GM23338 (cell line): ENCODE measurements around the gene PNP. TPM values are rescaled to one million over a fixed set of nuclear protein-coding genes. Genes with fewer than 3 reads are reported as not detected.
"Not testable (repeated sequence)": the region's sequence is repeated elsewhere in the genome, so short reads cannot be mapped to it uniquely, and the experiment has no call there.

ENCODE experiments used
- ATAC-seq: fragments of 200-7000 bp; cut with Tn5 transposase; 3 replicates; pipeline ENCODE4 v1.9.1; 2020
- DNase-seq: peaks from one replicate; pipeline ENCODE4 v3.0.0-alpha.2; 2015; ENCODE audit warnings: low spot score
- H2AFZ ChIP-seq: fragments of 200-600 bp; sonication (generic); 2 replicates; pipeline ENCODE4 v1.8.0; 2016; ENCODE audit warnings: antibody characterized with exemption, mild to moderate bottlenecking, moderate library complexity
- H3F3A ChIP-seq: fragments of 200-600 bp; sonication (generic); replicated peaks from 2 replicates; pipeline ENCODE4 v1.8.0; 2017; ENCODE audit warnings: antibody characterized with exemption, mixed run types, low read depth
- H3K27ac ChIP-seq: fragments of 200-600 bp; sonication (generic); 2 replicates; pipeline ENCODE4 v1.6.1; 2016; ENCODE audit warnings: low read depth
- H3K27me3 ChIP-seq: fragments of 200-600 bp; sonication (generic); 2 replicates; pipeline ENCODE4 v1.8.0; 2016; ENCODE audit warnings: mild to moderate bottlenecking, mixed run types, moderate library complexity; ENCODE audit not compliant: insufficient read depth
- H3K36me3 ChIP-seq: fragments of 200-600 bp; sonication (generic); 2 replicates; pipeline ENCODE4 v1.8.0; 2016; ENCODE audit warnings: mild to moderate bottlenecking; ENCODE audit not compliant: insufficient read depth
- H3K4me1 ChIP-seq: fragments of 200-600 bp; sonication (generic); 2 replicates; pipeline ENCODE4 v1.8.0; 2016; ENCODE audit warnings: mild to moderate bottlenecking, moderate library complexity; ENCODE audit not compliant: insufficient read depth
- H3K4me2 ChIP-seq: fragments of 200-600 bp; sonication (generic); 2 replicates; pipeline ENCODE4 v1.7.1; 2017; ENCODE audit warnings: mixed run types
- H3K4me3 ChIP-seq: fragments of 200-600 bp; sonication (generic); 2 replicates; pipeline ENCODE4 v1.6.1; 2016; ENCODE audit warnings: mixed run types
- H3K79me2 ChIP-seq: fragments of 200-600 bp; sonication (generic); replicated peaks from 2 replicates; pipeline ENCODE4 v1.8.0; 2017; ENCODE audit warnings: mild to moderate bottlenecking; ENCODE audit not compliant: insufficient read depth
- H3K9me2 ChIP-seq: fragments of 200-600 bp; sonication (generic); 2 replicates; pipeline ENCODE4 v1.8.0; 2017; ENCODE audit not compliant: insufficient read depth
- H4K20me1 ChIP-seq: fragments of 200-600 bp; sonication (generic); replicated peaks from 2 replicates; pipeline ENCODE4 v1.8.0; 2017; ENCODE audit warnings: mild to moderate bottlenecking; ENCODE audit not compliant: insufficient read depth
- H3K27ac Mint-ChIP-seq: 2 replicates; pipeline ENCODE4 v1.8.0; 2020; ENCODE audit warnings: inconsistent platforms, mild to moderate bottlenecking, moderate library complexity, mixed read lengths
- H3K27me3 Mint-ChIP-seq: 3 replicates; pipeline ENCODE4 v1.8.0; 2022; ENCODE audit warnings: low read depth, mild to moderate bottlenecking, moderate library complexity, mixed read lengths, inconsistent platforms; ENCODE audit not compliant: insufficient read depth, poor library complexity
- H3K36me3 Mint-ChIP-seq: 3 replicates; pipeline ENCODE4 v1.8.0; 2021; ENCODE audit warnings: low read depth, mild to moderate bottlenecking, inconsistent platforms, moderate library complexity, mixed read lengths
- H3K4me1 Mint-ChIP-seq: 3 replicates; pipeline ENCODE4 v1.8.0; 2020; ENCODE audit warnings: mild to moderate bottlenecking, inconsistent platforms, mixed read lengths
- H3K4me3 Mint-ChIP-seq: 3 replicates; pipeline ENCODE4 v1.8.0; 2021; ENCODE audit warnings: moderate library complexity, mild to moderate bottlenecking, inconsistent platforms, mixed read lengths
- H3K9me3 Mint-ChIP-seq: 3 replicates; pipeline ENCODE4 v1.8.0; 2020; ENCODE audit warnings: moderate library complexity, mild to moderate bottlenecking, inconsistent platforms, mixed read lengths
- CTCF ChIP-seq, 2 experiments: fragments of 200-600 bp in 1 of 2; sonication (generic) in 1 of 2; conservative IDR thresholded peaks; 2 replicates each; pipeline versions ENCODE4 v1.5.1 to v1.6.1; 2016 to 2017; ENCODE audit warnings: antibody characterized with exemption in 2 of 2, low read depth in 2 of 2, mild to moderate bottlenecking in 2 of 2, moderate library complexity in 1 of 2
- ZNF331 ChIP-seq: fragments of 250-450 bp; sonication (Bioruptor Pico); IDR thresholded peaks from 2 replicates; pipeline ENCODE4 v1.5.0; 2020; ENCODE audit warnings: low read depth, mild to moderate bottlenecking, moderate library complexity
- ZNF462 ChIP-seq: fragments of 250-450 bp; sonication (Bioruptor Pico); IDR thresholded peaks from 2 replicates; pipeline ENCODE4 v1.5.0; 2020; ENCODE audit warnings: mild to moderate bottlenecking, moderate library complexity
- polyA plus RNA-seq: library from polyadenylated mRNA; unstranded; fragments of >200 nt; fragmentation: Nextera tagmentation; extraction: Ambion mirVana; gene quantifications from 2 replicates; pipeline ENCODE4 v1.2.1, GENCODE V29; 2016
- total RNA-seq: library from RNA; depleted of rRNA; stranded (reverse); fragments of >200 nt; shearing (Covaris generic); gene quantifications from 2 replicates; pipeline ENCODE4 v1.2.3, GENCODE V29; 2014

PNP gene
- total and polyA plus RNA-seq, 2 experiments from 2014 or later = 60.7 to 102 TPM

- TF ChIP-seq ZNF462 (CRISPR knock-in tag) (no peak), CTCF (conservative IDR thresholded peaks at IDR 0.05; ENCODE audit: low read depth in 2 of 2) (no peak), ZNF331 (CRISPR knock-in tag) (no peak)
Observed at GRCh38 chr14:20446889-20447288, 22.3 kb upstream of the PNP start (continued).

- not testable (repeated sequence) for H3K27ac ChIP-seq, H3K4me3 ChIP-seq, H3K4me2 ChIP-seq, H2AFZ ChIP-seq, H3K4me1 Mint-ChIP-seq, H3K27me3 ChIP-seq, H3K9me3 Mint-ChIP-seq, H3K9me2 ChIP-seq, H3K27me3 Mint-ChIP-seq, ATAC-seq, H3K27ac Mint-ChIP-seq, H4K20me1 ChIP-seq, DNase-seq
- Histone ChIP-seq H3K4me1 (peaks cover 22% of the 10 kb centered on the region), H3F3A (peaks cover 15% of the 10 kb centered on the region; the same call in 1 of the 2 replicates), H3K79me2 (peaks cover 37% of the 10 kb centered on the region), H3K36me3 (peaks cover 40% of the 10 kb centered on the region)
- Mint-ChIP-seq H3K4me3 (peak overlapping the region; percentile 61), H3K36me3 (peaks cover 23% of the 10 kb centered on the region)
Observed at GRCh38 chr14:20452831-20453230, 16.4 kb upstream of the PNP start.
